Neural crest cell (in vitro differentiated cells): ENCODE data around the gene ZFPL1. TPM values are rescaled to one million over a fixed set of nuclear protein-coding genes. Genes with fewer than 3 reads are reported as not detected.

ENCODE experiments used
- DNase-seq: peaks from one replicate; pipeline ENCODE4 v3.0.0; 2021; ENCODE audit warnings: low read depth, mixed read lengths, low spot score
- H3K27ac Mint-ChIP-seq: one replicate; pipeline ENCODE4 v1.8.0; 2021; ENCODE audit warnings: mild to moderate bottlenecking, mixed read lengths; ENCODE audit not compliant: unreplicated experiment
- H3K27me3 Mint-ChIP-seq: 2 replicates; pipeline ENCODE4 v1.8.0; 2021; ENCODE audit warnings: low read depth, mild to moderate bottlenecking, mixed read lengths
- H3K36me3 Mint-ChIP-seq: 2 replicates; pipeline ENCODE4 v1.8.0; 2021; ENCODE audit warnings: low read depth, mild to moderate bottlenecking, mixed read lengths
- H3K4me1 Mint-ChIP-seq: 2 replicates; pipeline ENCODE4 v1.8.0; 2021; ENCODE audit warnings: mixed read lengths
- H3K4me3 Mint-ChIP-seq: one replicate; pipeline ENCODE4 v1.8.0; 2021; ENCODE audit warnings: mild to moderate bottlenecking, mixed read lengths
- H3K9me3 Mint-ChIP-seq: 2 replicates; pipeline ENCODE4 v1.8.0; 2021; ENCODE audit warnings: mixed read lengths
- total RNA-seq: library from RNA; stranded (reverse); gene quantifications from 2 replicates; pipeline ENCODE4 v1.2.1, GENCODE V29; 2021
- TF ChIP-seq, protein P1 (sequence below): fragments of 200-600 bp; sonication (generic); conservative IDR thresholded peaks from 2 replicates; pipeline ENCODE4 v1.5.0; 2021; ENCODE audit warnings: antibody characterized with exemption, mild to moderate bottlenecking

Gene ZFPL1
- total RNA-seq, 1 donor from 2014 or later: 35.7 TPM

DNA sequence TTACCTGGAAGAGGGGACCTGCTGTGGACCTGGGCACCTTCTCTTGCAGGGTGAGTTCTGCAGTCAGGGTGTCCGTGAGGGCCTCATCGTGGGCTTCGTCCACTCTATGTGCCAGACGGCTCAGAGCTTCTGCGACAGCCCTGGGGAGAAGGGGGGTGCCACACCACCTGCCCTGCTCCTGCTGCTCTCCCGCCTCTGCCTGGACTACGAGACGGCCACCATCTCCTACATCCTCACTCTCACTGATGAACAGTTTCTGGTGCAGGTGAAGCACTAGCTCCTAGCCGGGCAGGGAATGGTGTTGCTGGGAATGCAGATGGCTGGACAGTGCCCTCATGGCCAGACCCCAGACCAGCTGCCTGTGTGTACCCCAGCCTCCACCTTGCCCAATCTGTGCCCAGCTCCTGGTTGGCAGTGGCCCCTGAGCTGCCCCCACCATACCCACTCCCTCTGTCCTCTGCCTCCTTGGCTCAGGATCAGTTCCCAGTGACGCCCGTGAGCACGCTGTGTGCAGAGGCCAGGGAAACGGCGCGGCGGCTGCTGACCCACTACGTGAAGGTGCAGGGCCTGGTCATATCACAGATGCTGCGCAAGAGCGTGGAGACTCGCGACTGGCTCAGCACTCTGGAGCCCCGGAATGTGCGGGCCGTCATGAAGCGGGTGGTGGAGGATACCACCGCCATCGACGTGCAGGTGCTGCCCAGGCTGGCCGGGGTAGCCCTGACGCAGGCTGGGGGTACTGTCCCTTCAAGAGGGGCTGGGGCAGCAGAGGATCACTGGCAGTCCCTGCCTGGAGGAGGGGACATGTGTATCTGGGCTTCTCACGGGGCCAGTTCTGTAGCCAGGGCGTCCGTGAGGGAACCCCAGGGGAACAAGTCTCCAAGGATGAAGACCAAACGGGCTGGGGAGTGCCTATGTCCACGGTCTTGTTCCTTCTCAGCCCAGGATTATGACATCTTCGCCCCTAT is 25.5 kb downstream of the ZFPL1 start:
- peaks cover 27% of the 10 kb centered on the region for H3K4me1 Mint-ChIP-seq
- H3K9me3 Mint-ChIP-seq: no peaks in the 10 kb centered on the region
- TF ChIP-seq, protein P1, sequence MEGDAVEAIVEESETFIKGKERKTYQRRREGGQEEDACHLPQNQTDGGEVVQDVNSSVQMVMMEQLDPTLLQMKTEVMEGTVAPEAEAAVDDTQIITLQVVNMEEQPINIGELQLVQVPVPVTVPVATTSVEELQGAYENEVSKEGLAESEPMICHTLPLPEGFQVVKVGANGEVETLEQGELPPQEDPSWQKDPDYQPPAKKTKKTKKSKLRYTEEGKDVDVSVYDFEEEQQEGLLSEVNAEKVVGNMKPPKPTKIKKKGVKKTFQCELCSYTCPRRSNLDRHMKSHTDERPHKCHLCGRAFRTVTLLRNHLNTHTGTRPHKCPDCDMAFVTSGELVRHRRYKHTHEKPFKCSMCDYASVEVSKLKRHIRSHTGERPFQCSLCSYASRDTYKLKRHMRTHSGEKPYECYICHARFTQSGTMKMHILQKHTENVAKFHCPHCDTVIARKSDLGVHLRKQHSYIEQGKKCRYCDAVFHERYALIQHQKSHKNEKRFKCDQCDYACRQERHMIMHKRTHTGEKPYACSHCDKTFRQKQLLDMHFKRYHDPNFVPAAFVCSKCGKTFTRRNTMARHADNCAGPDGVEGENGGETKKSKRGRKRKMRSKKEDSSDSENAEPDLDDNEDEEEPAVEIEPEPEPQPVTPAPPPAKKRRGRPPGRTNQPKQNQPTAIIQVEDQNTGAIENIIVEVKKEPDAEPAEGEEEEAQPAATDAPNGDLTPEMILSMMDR: no peak
- H3K27me3 Mint-ChIP-seq: peaks cover 4% of the 10 kb centered on the region
- peak overlapping the region; percentile 86 for H3K4me3 Mint-ChIP-seq
- H3K36me3 Mint-ChIP-seq: peaks cover 3% of the 10 kb centered on the region
- H3K27ac Mint-ChIP-seq: no peak overlapping the region
- no peak for DNase-seq

DNA sequence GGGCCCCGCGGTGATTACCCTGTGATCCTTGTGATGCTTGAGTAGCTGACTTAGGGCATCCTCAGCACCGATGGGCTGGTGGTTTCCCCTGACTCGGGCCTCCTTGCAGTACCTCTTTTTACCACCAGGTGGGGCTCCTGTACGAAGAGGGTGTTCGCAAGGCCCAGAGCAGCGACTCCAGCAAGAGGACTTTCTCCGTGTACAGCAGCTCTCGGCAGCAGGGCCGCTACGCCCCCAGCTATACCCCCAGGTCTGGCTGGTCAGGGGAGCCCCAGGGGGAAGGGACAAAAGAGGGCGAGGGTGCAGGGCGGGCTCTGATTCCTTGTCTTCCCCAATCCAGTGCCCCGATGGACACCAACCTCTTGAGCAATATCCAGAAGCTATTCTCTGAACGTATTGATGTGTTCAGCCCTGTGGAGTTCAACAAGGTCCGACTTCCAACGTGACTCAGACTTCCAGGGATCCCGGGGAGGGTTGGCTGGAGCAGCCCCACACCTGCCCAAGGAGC is 26.4 kb downstream of the ZFPL1 start:
- Mint-ChIP-seq H3K27ac (no peak overlapping the region), H3K27me3 (peaks cover 8% of the 10 kb centered on the region), H3K36me3 (peaks cover 3% of the 10 kb centered on the region), H3K4me1 (peaks cover 27% of the 10 kb centered on the region), H3K4me3 (peak overlapping the region; percentile 86), H3K9me3 (no peaks in the 10 kb centered on the region)
- peak; percentile 100 for DNase-seq
- TF ChIP-seq, protein P1: peak; percentile 90

DNA sequence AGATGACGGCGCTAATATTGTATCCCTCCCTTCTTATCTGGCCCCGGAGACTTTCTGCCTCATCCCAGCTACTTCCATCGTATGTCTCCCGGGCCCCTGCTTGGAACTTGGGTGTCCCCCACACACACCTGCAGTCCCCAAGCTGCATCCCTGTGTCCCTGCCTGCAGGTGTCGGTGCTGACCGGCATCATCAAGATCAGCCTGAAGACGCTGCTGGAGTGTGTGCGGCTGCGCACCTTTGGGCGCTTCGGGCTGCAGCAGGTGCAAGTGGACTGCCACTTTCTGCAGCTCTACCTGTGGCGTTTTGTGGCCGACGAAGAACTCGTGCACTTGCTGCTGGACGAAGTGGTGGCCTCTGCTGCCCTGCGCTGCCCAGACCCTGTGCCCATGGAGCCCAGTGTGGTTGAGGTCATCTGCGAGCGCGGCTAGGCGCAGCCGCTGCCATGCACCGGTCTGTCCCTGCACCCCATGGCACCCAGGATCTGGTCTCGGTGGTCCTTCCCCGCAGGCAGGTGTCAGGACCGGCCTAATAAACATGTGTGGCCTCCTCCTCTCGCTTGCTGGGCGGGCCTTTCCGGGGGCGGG is 27.2 kb downstream of the ZFPL1 start:
- H3K27me3 Mint-ChIP-seq: peaks cover 8% of the 10 kb centered on the region
- DNase-seq: no peak
- H3K36me3 Mint-ChIP-seq: no peaks in the 10 kb centered on the region
- peaks cover 27% of the 10 kb centered on the region for H3K4me1 Mint-ChIP-seq
- no peaks in the 10 kb centered on the region for H3K9me3 Mint-ChIP-seq
- TF ChIP-seq, protein P1: no peak
- H3K4me3 Mint-ChIP-seq: peak overlapping the region; percentile 99
- no peak overlapping the region for H3K27ac Mint-ChIP-seq

DNA sequence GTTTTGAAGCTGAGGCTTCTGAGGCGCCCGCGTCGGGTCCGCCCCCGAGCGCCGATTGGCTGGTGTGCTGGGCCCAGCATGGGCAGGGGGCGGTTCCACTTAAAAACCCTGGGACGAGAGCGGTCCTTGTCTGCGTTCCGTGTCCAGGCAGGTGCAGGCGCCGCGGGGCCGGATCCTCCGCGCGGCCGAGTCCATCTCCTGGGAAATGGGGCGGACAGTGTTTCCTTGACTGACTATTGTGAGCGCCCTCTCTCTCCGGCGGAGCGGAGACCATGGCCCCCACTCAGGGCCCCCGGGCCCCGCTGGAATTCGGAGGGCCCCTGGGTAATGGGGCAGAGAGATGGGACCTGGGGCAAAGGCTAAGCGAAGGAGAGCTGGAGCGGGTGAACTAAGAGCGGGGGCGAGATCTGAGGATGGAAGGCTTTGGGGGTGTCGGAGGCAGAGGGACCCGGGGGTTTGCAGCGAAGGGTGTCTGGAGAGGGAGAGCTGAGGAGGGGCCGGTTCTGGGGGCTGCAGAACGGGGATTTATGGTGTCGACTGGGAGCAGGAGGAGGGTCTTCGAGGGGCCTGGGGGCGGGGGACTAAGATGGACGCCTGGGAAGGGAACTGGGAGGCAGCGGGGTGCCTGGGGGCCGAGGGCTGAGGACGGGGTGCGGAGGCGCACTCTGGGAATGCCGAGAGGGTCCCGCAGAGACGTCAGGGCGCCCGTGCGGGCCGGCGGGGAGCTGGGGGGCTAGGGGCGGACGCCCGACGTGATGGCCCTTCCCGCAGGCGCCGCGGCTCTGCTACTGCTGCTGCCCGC is 27.9 kb downstream of the ZFPL1 start, which contains the start of gene TM7SF2:
TM7SF2 (plus strand) TSS at position 129 of the 802 bp plus-strand sequence; CDS start at position 273, 144 bp downstream.
- peak; percentile 90 for DNase-seq
- Mint-ChIP-seq H3K36me3 (no peaks in the 10 kb centered on the region), H3K27me3 (peaks cover 8% of the 10 kb centered on the region), H3K4me1 (peaks cover 30% of the 10 kb centered on the region), H3K9me3 (no peaks in the 10 kb centered on the region), H3K4me3 (peak within 1 kb of the TSS; percentile 99), H3K27ac (peak within 1 kb of the TSS; percentile 92)
- TF ChIP-seq, protein P1: no peak
